HEK293 (cell line): ENCODE data around the gene ATP5F1B.

ENCODE experiments used
- CTCF ChIA-PET: fragments of 350-600 bp; formaldehyde crosslinking; extraction: SDS; loops from one replicate; lab custom pipeline; 2021; ENCODE audit warnings: antibody characterized with exemption; lab: Yijun Ruan, JAX
- POLR2A ChIA-PET: fragments of 300-600 bp; formaldehyde crosslinking; extraction: SDS; loops from one replicate; lab custom pipeline; 2020; ENCODE audit warnings: antibody characterized with exemption, inconsistent platforms; lab: Yijun Ruan, JAX
- H3K27ac ChIP-seq: fragments of 200-500 bp; sonication (Bioruptor generic); 2 replicates; pipeline ENCODE4 v1.5.1; 2014; ENCODE audit warnings: low read depth, low read length, control low read depth, inconsistent platforms; ENCODE audit errors: extremely low read depth
- H3K36me3 ChIP-seq, 2 experiments: fragments of 200-500 bp in 1 of 2; sonication (Bioruptor generic) in 1 of 2; 1 replicate in 1 of 2; 2 replicates in 1 of 2; pipeline ENCODE4 v1.5.1; 2014 to 2017; ENCODE audit warnings: inconsistent platforms in 2 of 2, low read length in 2 of 2; ENCODE audit not compliant: control insufficient read depth in 2 of 2, insufficient read depth in 1 of 2
- H3K4me1 ChIP-seq: fragments of 200-500 bp; sonication (Bioruptor generic); 2 replicates; pipeline ENCODE4 v1.5.1; 2014; ENCODE audit warnings: mild to moderate bottlenecking, low read length, inconsistent platforms; ENCODE audit not compliant: control insufficient read depth, insufficient read depth
- H3K4me3 ChIP-seq: 2 replicates; pipeline ENCODE4 v1.5.1; 2011; ENCODE audit warnings: low read depth, mild to moderate bottlenecking, control low read depth, low read length, moderate library complexity
- H3K9me3 ChIP-seq: fragments of 200-500 bp; sonication (Bioruptor generic); 2 replicates; pipeline ENCODE4 v1.5.1; 2014; ENCODE audit warnings: low read depth, low read length, inconsistent platforms; ENCODE audit not compliant: control insufficient read depth, insufficient read depth
- AEBP2 ChIP-seq: fragments of 450-650 bp; formaldehyde crosslinking; IDR thresholded peaks from 2 replicates; pipeline ENCODE4 v1.5.1; 2016; ENCODE audit warnings: missing biosample characterization, missing genetic modification characterization, borderline replicate concordance
- ATF2 ChIP-seq: fragments of 450-650 bp; formaldehyde crosslinking; IDR thresholded peaks from 2 replicates; pipeline ENCODE4 v1.5.1; 2016; ENCODE audit warnings: missing biosample characterization, missing genetic modification characterization, low read depth
- GLI4 ChIP-seq: fragments of 450-650 bp; formaldehyde crosslinking; IDR thresholded peaks from 2 replicates; pipeline ENCODE4 v1.5.1; 2016; ENCODE audit warnings: missing biosample characterization, missing genetic modification characterization
- KLF9 ChIP-seq: fragments of 450-650 bp; formaldehyde crosslinking; IDR thresholded peaks from 2 replicates; pipeline ENCODE4 v1.5.1; 2016; ENCODE audit warnings: missing biosample characterization, missing genetic modification characterization, low read depth
- MEIS1 ChIP-seq: sonication (generic); formaldehyde crosslinking; IDR thresholded peaks from 2 replicates; pipeline ENCODE4 v1.8.1; 2022; ENCODE audit warnings: missing genetic modification reagents, mild to moderate bottlenecking, borderline replicate concordance
- PATZ1 ChIP-seq: fragments of 450-650 bp; formaldehyde crosslinking; IDR thresholded peaks from 2 replicates; pipeline ENCODE4 v1.5.1; 2016; ENCODE audit warnings: missing biosample characterization, missing genetic modification characterization
- PRDM10 ChIP-seq: fragments of 450-650 bp; formaldehyde crosslinking; IDR thresholded peaks from 2 replicates; pipeline ENCODE4 v1.5.1; 2016; ENCODE audit warnings: missing biosample characterization, missing genetic modification characterization
- SCRT1 ChIP-seq: fragments of 450-650 bp; formaldehyde crosslinking; IDR thresholded peaks from 2 replicates; pipeline ENCODE4 v1.5.1; 2016; ENCODE audit warnings: missing biosample characterization, missing genetic modification characterization, borderline replicate concordance
- ZBTB21 ChIP-seq: fragments of 450-650 bp; formaldehyde crosslinking; IDR thresholded peaks from 2 replicates; pipeline ENCODE4 v1.5.1; 2017; ENCODE audit warnings: missing biosample characterization, missing genetic modification characterization
- ZFP69B ChIP-seq: fragments of 450-650 bp; formaldehyde crosslinking; IDR thresholded peaks from 2 replicates; pipeline ENCODE4 v1.5.1; 2016; ENCODE audit warnings: missing biosample characterization, missing genetic modification characterization
- ZIC2 ChIP-seq: fragments of 450-650 bp; formaldehyde crosslinking; IDR thresholded peaks from 2 replicates; pipeline ENCODE4 v1.5.1; 2016; ENCODE audit warnings: missing biosample characterization, missing genetic modification characterization
- ZNF132 ChIP-seq: fragments of 450-650 bp; formaldehyde crosslinking; IDR thresholded peaks from 2 replicates; pipeline ENCODE4 v1.5.1; 2017; ENCODE audit warnings: missing biosample characterization, missing genetic modification characterization, borderline replicate concordance
- ZNF16 ChIP-seq: fragments of 450-650 bp; formaldehyde crosslinking; IDR thresholded peaks from 2 replicates; pipeline ENCODE4 v1.5.1; 2016; ENCODE audit warnings: low read depth, missing biosample characterization, missing genetic modification characterization
- ZNF362 ChIP-seq: fragments of 450-650 bp; formaldehyde crosslinking; IDR thresholded peaks from 2 replicates; pipeline ENCODE4 v1.5.1; 2016; ENCODE audit warnings: missing biosample characterization, missing genetic modification characterization
- ZNF426 ChIP-seq: fragments of 450-650 bp; formaldehyde crosslinking; IDR thresholded peaks from 2 replicates; pipeline ENCODE4 v1.5.1; 2017; ENCODE audit warnings: missing biosample characterization, missing genetic modification characterization, mild to moderate bottlenecking, inconsistent platforms, moderate library complexity
- ZNF473 ChIP-seq: fragments of 450-650 bp; formaldehyde crosslinking; IDR thresholded peaks from 2 replicates; pipeline ENCODE4 v1.5.1; 2017; ENCODE audit warnings: missing biosample characterization, missing genetic modification characterization
- ZNF571 ChIP-seq: fragments of 450-650 bp; formaldehyde crosslinking; IDR thresholded peaks from 2 replicates; pipeline ENCODE4 v1.5.0; 2017; ENCODE audit warnings: missing biosample characterization, missing genetic modification characterization
- ZNF600 ChIP-seq: fragments of 450-650 bp; formaldehyde crosslinking; IDR thresholded peaks from 2 replicates; pipeline ENCODE4 v1.5.1; 2016; ENCODE audit warnings: missing biosample characterization, missing genetic modification characterization
- ZNF626 ChIP-seq: fragments of 450-650 bp; sonication (Bioruptor Pico); formaldehyde crosslinking; IDR thresholded peaks from 2 replicates; pipeline ENCODE4 v1.5.1; 2018; ENCODE audit warnings: missing biosample characterization, missing genetic modification characterization, inconsistent platforms
- ZNF777 ChIP-seq: fragments of 450-650 bp; formaldehyde crosslinking; IDR thresholded peaks from 2 replicates; pipeline ENCODE4 v1.5.1; 2017; ENCODE audit warnings: missing biosample characterization, missing genetic modification characterization, borderline replicate concordance

The ATP5F1B gene

GRCh38 chr12:56658921-56659320, 13.1 kb upstream of the ATP5F1B start:
- POLR2A ChIA-PET = interaction anchor here (0.7 to 1.5 kb wide), 4 partner anchors 11 to 453 kb away, joined by 3 to 6 read pairs (median 4); partner anchors contain the start of gene PTGES3
- H3K36me3 ChIP-seq = peaks cover 0 to 17% of the 10 kb centered on the region in 2 experiments
- no peaks in the 10 kb centered on the region for H3K9me3 ChIP-seq
- CTCF ChIA-PET = interaction anchor here (0.9 to 2.0 kb wide), 2 partner anchors 10 to 22 kb away, joined by 3 to 6 read pairs; no protein-coding TSS in a partner anchor
- TF ChIP-seq ZNF777 (no peak), ATF2 (no peak), PRDM10 (no peak), ZNF426 (tag by site-specific recombination) (no peak), ZNF473 (tag by site-specific recombination) (no peak), MEIS1 (CRISPR knock-in tag) (no peak), AEBP2 (no peak), ZNF571 (no peak), KLF9 (tag by site-specific recombination) (no peak)
- H3K4me3 ChIP-seq = no peak overlapping the region
- no peaks in the 10 kb centered on the region for H3K4me1 ChIP-seq
- H3K27ac ChIP-seq = no peak overlapping the region

GRCh38 chr12:56657416-56658379, 11.9 kb upstream of the ATP5F1B start:
- no peaks in the 10 kb centered on the region for H3K9me3 ChIP-seq
- ChIA-PET POLR2A (interaction anchor here (0.9 to 1.4 kb wide), 2 partner anchors 12 to 21 kb away, joined by 3 read pairs; no protein-coding TSS in a partner anchor), CTCF (interaction anchor here (0.5 to 2.0 kb wide), 5 partner anchors 11 to 586 kb away, joined by 3 to 6 read pairs (median 4); no protein-coding TSS in a partner anchor)
- no peak for TF ChIP-seq GLI4 (tag by site-specific recombination)
- TF ChIP-seq ZNF16 (tag by site-specific recombination) = no peak
- TF ChIP-seq ZNF132 (tag by site-specific recombination) = no peak
- TF ChIP-seq ZIC2 (tag by site-specific recombination) = no peak
- TF ChIP-seq ZNF600 (tag by site-specific recombination) = 0 out of 2 replicates have a peak, but pooled peaks have one; percentile 32
- TF ChIP-seq ZBTB21 (tag by site-specific recombination) = no peak
- TF ChIP-seq ZNF362 (tag by site-specific recombination) = peak; percentile 66; the same call in 1 of the 2 replicates
- TF ChIP-seq ZNF626 = no peak
- TF ChIP-seq SCRT1 (tag by site-specific recombination) = no peak
- no peak for TF ChIP-seq ZFP69B (tag by site-specific recombination)
- TF ChIP-seq PATZ1 (tag by site-specific recombination) = no peak
- H3K27ac ChIP-seq = no peak overlapping the region
- no peak overlapping the region for H3K4me3 ChIP-seq
- H3K4me1 ChIP-seq = no peaks in the 10 kb centered on the region
- H3K36me3 ChIP-seq = peaks cover 0 to 7% of the 10 kb centered on the region in 2 experiments; a peak in 2 of 3 replicates
